HFFc6 (cell line): ENCODE measurements around the gene PLEKHO2. TPM values are rescaled to one million over a fixed set of nuclear protein-coding genes. Genes with fewer than 3 reads are reported as not detected.

Experiments
- DNase-seq: peaks from one replicate; pipeline ENCODE4 v3.0.0-alpha.2; 2018
- H3K27ac Mint-ChIP-seq: 2 replicates; pipeline ENCODE4 v1.8.0; 2020; ENCODE audit warnings: mild to moderate bottlenecking, mixed read lengths
- H3K27me3 Mint-ChIP-seq: 2 replicates; pipeline ENCODE4 v1.8.0; 2021; ENCODE audit warnings: mild to moderate bottlenecking, moderate library complexity, mixed read lengths; ENCODE audit not compliant: insufficient read depth
- H3K36me3 Mint-ChIP-seq: 2 replicates; pipeline ENCODE4 v1.8.0; 2021; ENCODE audit warnings: low read depth, mixed read lengths
- H3K4me1 Mint-ChIP-seq: 2 replicates; pipeline ENCODE4 v1.8.0; 2020; ENCODE audit warnings: low read depth, mixed read lengths
- H3K4me3 Mint-ChIP-seq: 2 replicates; pipeline ENCODE4 v1.8.0; 2020; ENCODE audit warnings: mild to moderate bottlenecking, moderate library complexity, mixed read lengths
- H3K9me3 Mint-ChIP-seq: 2 replicates; pipeline ENCODE4 v1.8.0; 2020; ENCODE audit warnings: mild to moderate bottlenecking, mixed read lengths
- CTCF ChIP-seq: fragments of 200-600 bp; sonication (generic); IDR thresholded peaks from 2 replicates; pipeline ENCODE4 v1.5.0; 2021; ENCODE audit warnings: antibody characterized with exemption, mild to moderate bottlenecking
- total RNA-seq, 6 experiments: library from RNA; stranded (reverse); fragmentation: NEBNext Ultra II Directional; extraction: Animal tissue kit (Norgen Biotek cat#: 25700); gene quantifications; 2 replicates in 1 of 6; 3 replicates in 5 of 6; pipeline ENCODE4 v1.2.3, GENCODE V29; 2021

The PLEKHO2 gene
- total RNA-seq, 6 experiments from 2014 or later: 23.0 to 28.3 (median 25.4) TPM

- H3K4me1 Mint-ChIP-seq: peaks cover 81% of the 10 kb centered on the region
- H3K27ac Mint-ChIP-seq: peak overlapping the region; percentile 83
Observed at GRCh38 chr15:64855205-64855975, 13.7 kb downstream of the PLEKHO2 start.

GRCh38 chr15:64856429-64857145, 14.9 kb downstream of the PLEKHO2 start:
- H3K4me1 Mint-ChIP-seq: peaks cover 69% of the 10 kb centered on the region
- H3K4me3 Mint-ChIP-seq: peak overlapping the region; percentile 54
- H3K27me3 Mint-ChIP-seq: no peaks in the 10 kb centered on the region
- TF ChIP-seq CTCF: no peak
- H3K36me3 Mint-ChIP-seq: peaks cover 41% of the 10 kb centered on the region
- no peaks in the 10 kb centered on the region for H3K9me3 Mint-ChIP-seq
- peak overlapping the region; percentile 83 for H3K27ac Mint-ChIP-seq
- no peak for DNase-seq

More at GRCh38 chr15:64855205-64855975, 13.7 kb downstream of the PLEKHO2 start:
- DNase-seq: peak; percentile 70
- Mint-ChIP-seq H3K27me3 (no peaks in the 10 kb centered on the region), H3K36me3 (peaks cover 44% of the 10 kb centered on the region), H3K9me3 (no peaks in the 10 kb centered on the region), H3K4me3 (no peak overlapping the region)
- TF ChIP-seq CTCF: no peak

- H3K4me1 Mint-ChIP-seq: peaks cover 60% of the 10 kb centered on the region
- no peaks in the 10 kb centered on the region; the same call in 1 of the 2 replicates for H3K27me3 Mint-ChIP-seq
- TF ChIP-seq CTCF: no peak
- no peaks in the 10 kb centered on the region for H3K9me3 Mint-ChIP-seq
- H3K27ac Mint-ChIP-seq: peak overlapping the region; percentile 83
- H3K36me3 Mint-ChIP-seq: peaks cover 34% of the 10 kb centered on the region
- H3K4me3 Mint-ChIP-seq: peak overlapping the region; percentile 54; the same call in 1 of the 2 replicates
- DNase-seq: peak; percentile 65
Observed at GRCh38 chr15:64857421-64857820, 15.7 kb downstream of the PLEKHO2 start.

- Mint-ChIP-seq H3K27ac (peak overlapping the region; percentile 83), H3K27me3 (no peaks in the 10 kb centered on the region; the same call in 1 of the 2 replicates), H3K4me1 (peaks cover 60% of the 10 kb centered on the region), H3K36me3 (peaks cover 34% of the 10 kb centered on the region), H3K4me3 (no peak overlapping the region), H3K9me3 (no peaks in the 10 kb centered on the region)
- no peak for DNase-seq
- no peak for TF ChIP-seq CTCF
Observed at GRCh38 chr15:64858021-64858575, 16.4 kb downstream of the PLEKHO2 start.

GRCh38 chr15:64859226-64859625, 17.5 kb downstream of the PLEKHO2 start:
- no peak for DNase-seq

More at GRCh38 chr15:64859226-64859625, 17.5 kb downstream of the PLEKHO2 start:
- Mint-ChIP-seq H3K9me3 (no peaks in the 10 kb centered on the region), H3K27me3 (no peaks in the 10 kb centered on the region; the same call in 1 of the 2 replicates), H3K4me1 (peaks cover 53% of the 10 kb centered on the region), H3K4me3 (no peak overlapping the region), H3K36me3 (peaks cover 29% of the 10 kb centered on the region), H3K27ac (peak overlapping the region; percentile 47)
- no peak for TF ChIP-seq CTCF
